MM.1S (cell line): ENCODE data around the gene ARFIP1.
A peak's percentile ranks its signal among the peaks of the same experiment; 100 is the strongest.

Experiments used
- DNase-seq: peaks from one replicate; pipeline ENCODE4 v3.0.0-alpha.2; 2015
- H2AFZ ChIP-seq: fragments of 300-600 bp; sonication (generic); 2 replicates; pipeline ENCODE4 v1.6.0; 2016; ENCODE audit warnings: antibody characterized with exemption, low read length
- H3F3A ChIP-seq: fragments of 300-600 bp; sonication (generic); 2 replicates; pipeline ENCODE4 v1.6.1; 2016; ENCODE audit warnings: mild to moderate bottlenecking, antibody characterized with exemption, low read length, moderate library complexity, mixed read lengths; ENCODE audit not compliant: insufficient read depth
- H3K27ac ChIP-seq: fragments of 300-600 bp; sonication (generic); 2 replicates; pipeline ENCODE4 v1.5.1; 2016; ENCODE audit warnings: mild to moderate bottlenecking, low read length
- H3K27me3 ChIP-seq: fragments of 300-600 bp; sonication (generic); replicated peaks from 2 replicates; pipeline ENCODE4 v1.6.0; 2016; ENCODE audit warnings: low read length; ENCODE audit not compliant: insufficient read depth
- H3K36me3 ChIP-seq: fragments of 300-600 bp; sonication (generic); replicated peaks from 2 replicates; pipeline ENCODE4 v1.6.1; 2016; ENCODE audit warnings: mild to moderate bottlenecking, low read length, mixed read lengths; ENCODE audit not compliant: insufficient read depth
- H3K4me1 ChIP-seq: fragments of 300-600 bp; sonication (generic); 2 replicates; pipeline ENCODE4 v1.6.1; 2016; ENCODE audit warnings: low read length, mixed read lengths
- H3K4me2 ChIP-seq: fragments of 300-600 bp; sonication (generic); 2 replicates; pipeline ENCODE4 v1.6.0; 2016; ENCODE audit warnings: low read depth, low read length
- H3K4me3 ChIP-seq: fragments of 300-600 bp; sonication (generic); 2 replicates; pipeline ENCODE4 v1.5.1; 2016; ENCODE audit warnings: low read length, mixed read lengths
- H3K79me2 ChIP-seq: fragments of 300-600 bp; sonication (generic); 2 replicates; pipeline ENCODE4 v1.6.1; 2016; ENCODE audit warnings: mixed run types, low read length, mixed read lengths
- H3K9ac ChIP-seq: fragments of 300-600 bp; sonication (generic); 2 replicates; pipeline ENCODE4 v1.6.1; 2016; ENCODE audit warnings: low read length, mixed read lengths
- H3K9me2 ChIP-seq: fragments of 300-600 bp; sonication (generic); replicated peaks from 2 replicates; pipeline ENCODE4 v1.6.1; 2016; ENCODE audit warnings: mild to moderate bottlenecking, low read length, mixed read lengths; ENCODE audit not compliant: insufficient read depth
- H3K9me3 ChIP-seq: fragments of 300-600 bp; sonication (generic); replicated peaks from 2 replicates; pipeline ENCODE4 v1.6.1; 2016; ENCODE audit warnings: mild to moderate bottlenecking, low read length, mixed read lengths; ENCODE audit not compliant: insufficient read depth
- H4K20me1 ChIP-seq: fragments of 300-600 bp; sonication (generic); 2 replicates; pipeline ENCODE4 v1.6.1; 2016; ENCODE audit warnings: mild to moderate bottlenecking, low read length, moderate library complexity, mixed read lengths; ENCODE audit not compliant: insufficient read depth
- EZH2 ChIP-seq: fragments of 300-600 bp; sonication (generic); optimal IDR thresholded peaks from 2 replicates; pipeline ENCODE3; 2017; ENCODE audit warnings: low read depth, mild to moderate bottlenecking, antibody characterized with exemption, low read length, mixed read lengths
- EZH2phosphoT487 ChIP-seq: fragments of 300-600 bp; sonication (generic); IDR thresholded peaks from 2 replicates; pipeline ENCODE4 v1.6.1; 2018; ENCODE audit warnings: antibody characterized with exemption, low read length
- TF ChIP-seq, protein P1 (sequence below): fragments of 300-600 bp; sonication (generic); IDR thresholded peaks from 2 replicates; pipeline ENCODE4 v1.5.1; 2016; ENCODE audit warnings: antibody characterized with exemption, low read length, mixed read lengths

The ARFIP1 gene, protein sequence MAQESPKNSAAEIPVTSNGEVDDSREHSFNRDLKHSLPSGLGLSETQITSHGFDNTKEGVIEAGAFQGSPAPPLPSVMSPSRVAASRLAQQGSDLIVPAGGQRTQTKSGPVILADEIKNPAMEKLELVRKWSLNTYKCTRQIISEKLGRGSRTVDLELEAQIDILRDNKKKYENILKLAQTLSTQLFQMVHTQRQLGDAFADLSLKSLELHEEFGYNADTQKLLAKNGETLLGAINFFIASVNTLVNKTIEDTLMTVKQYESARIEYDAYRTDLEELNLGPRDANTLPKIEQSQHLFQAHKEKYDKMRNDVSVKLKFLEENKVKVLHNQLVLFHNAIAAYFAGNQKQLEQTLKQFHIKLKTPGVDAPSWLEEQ

DNA sequence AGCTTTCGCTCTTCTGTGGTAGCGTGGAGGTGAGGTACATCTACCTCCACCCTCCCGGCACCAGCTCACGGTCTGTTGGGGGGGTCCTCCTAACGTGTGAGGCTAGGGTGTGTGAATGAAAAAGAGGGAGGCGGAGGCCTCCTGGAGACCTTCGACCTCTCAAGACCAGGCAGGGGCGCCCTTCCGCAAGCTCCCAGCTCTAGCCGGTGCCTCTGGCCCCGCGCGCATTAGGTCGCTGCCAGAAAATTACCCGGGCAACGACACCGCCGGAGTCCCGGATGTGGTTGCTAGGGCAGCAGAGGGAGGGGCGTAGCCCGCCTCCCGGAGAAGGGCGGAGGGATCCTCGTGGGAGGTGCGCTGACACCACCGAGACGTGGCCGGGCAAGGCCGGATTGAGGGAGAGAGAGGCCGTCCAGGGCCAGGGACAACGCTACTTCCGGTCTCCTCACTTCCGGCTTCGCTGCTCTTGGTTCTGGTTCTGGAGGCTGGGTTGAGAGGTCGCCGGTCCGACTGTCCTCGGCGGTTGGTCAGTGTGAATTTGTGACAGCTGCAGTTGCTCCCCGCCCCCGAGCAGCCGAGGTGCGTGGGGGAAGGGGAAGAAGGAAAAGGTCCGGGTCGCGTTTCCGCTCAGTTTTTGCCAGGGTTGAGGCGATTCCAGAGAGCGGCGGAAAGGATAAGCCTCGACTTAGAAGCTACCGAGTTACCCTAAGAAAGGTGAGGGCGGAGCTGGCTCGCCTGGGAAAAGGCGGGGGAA lies at the start of gene ARFIP1, which contains the start of gene TIGD4:
Gene ARFIP1 (plus strand): TSS at position 442 of the 754 bp plus-strand sequence. CDS start 49,680 bp downstream, outside the sequence.
Gene TIGD4 (minus strand): TSS at position 218 of the 754 bp plus-strand sequence. CDS start 8,726 bp downstream, outside the sequence.
- Histone ChIP-seq H3K4me2 (peak within 1 kb of the TSS; percentile 70), H3F3A (peaks cover 6% of the 10 kb centered on the region; the same call in 1 of the 2 replicates), H2AFZ (peak within 1 kb of the TSS; percentile 96), H3K9me3 (no peaks in the 10 kb centered on the region), H4K20me1 (no peaks in the 10 kb centered on the region), H3K27ac (peak within 1 kb of the TSS; percentile 77), H3K4me1 (peaks cover 28% of the 10 kb centered on the region), H3K36me3 (no peaks in the 10 kb centered on the region), H3K79me2 (peaks cover 49% of the 10 kb centered on the region), H3K4me3 (peak within 1 kb of the TSS; percentile 76), H3K9me2 (no peaks in the 10 kb centered on the region), H3K9ac (peak within 1 kb of the TSS; percentile 75), H3K27me3 (no peaks in the 10 kb centered on the region)
- TF ChIP-seq EZH2phosphoT487, result no peak
- TF ChIP-seq, protein P1, sequence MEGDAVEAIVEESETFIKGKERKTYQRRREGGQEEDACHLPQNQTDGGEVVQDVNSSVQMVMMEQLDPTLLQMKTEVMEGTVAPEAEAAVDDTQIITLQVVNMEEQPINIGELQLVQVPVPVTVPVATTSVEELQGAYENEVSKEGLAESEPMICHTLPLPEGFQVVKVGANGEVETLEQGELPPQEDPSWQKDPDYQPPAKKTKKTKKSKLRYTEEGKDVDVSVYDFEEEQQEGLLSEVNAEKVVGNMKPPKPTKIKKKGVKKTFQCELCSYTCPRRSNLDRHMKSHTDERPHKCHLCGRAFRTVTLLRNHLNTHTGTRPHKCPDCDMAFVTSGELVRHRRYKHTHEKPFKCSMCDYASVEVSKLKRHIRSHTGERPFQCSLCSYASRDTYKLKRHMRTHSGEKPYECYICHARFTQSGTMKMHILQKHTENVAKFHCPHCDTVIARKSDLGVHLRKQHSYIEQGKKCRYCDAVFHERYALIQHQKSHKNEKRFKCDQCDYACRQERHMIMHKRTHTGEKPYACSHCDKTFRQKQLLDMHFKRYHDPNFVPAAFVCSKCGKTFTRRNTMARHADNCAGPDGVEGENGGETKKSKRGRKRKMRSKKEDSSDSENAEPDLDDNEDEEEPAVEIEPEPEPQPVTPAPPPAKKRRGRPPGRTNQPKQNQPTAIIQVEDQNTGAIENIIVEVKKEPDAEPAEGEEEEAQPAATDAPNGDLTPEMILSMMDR, result peak; percentile 46
- DNase-seq, result peak; percentile 97

DNA sequence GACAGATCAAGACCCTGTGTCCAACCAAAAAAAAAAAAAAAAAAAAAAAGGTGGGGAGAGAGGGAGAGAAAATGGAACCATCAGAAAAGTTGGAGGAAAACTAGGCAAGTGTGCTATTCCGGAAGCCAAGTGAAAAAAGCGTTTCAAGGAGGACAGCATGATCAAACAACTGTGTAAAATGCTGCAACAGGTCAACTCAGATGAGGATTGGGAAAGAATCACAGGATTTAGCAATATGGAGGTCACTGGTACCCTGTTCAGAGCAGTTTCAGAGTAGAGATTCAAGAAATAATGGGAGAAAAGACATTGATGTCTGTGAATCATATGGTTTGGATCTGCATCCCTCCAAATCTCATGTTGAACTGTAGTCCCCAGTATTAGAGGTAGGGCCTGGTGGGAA lies 47.8 kb upstream of the ARFIP1 start:
- Histone ChIP-seq H3K27ac (no peak overlapping the region), H3K9ac (no peak overlapping the region), H3K36me3 (no peaks in the 10 kb centered on the region), H3F3A (0 out of 2 replicates have a peak, but pooled peaks cover 5% of the 10 kb centered on the region), H3K4me3 (no peak overlapping the region), H2AFZ (no peak overlapping the region), H3K4me2 (no peak overlapping the region), H3K9me2 (no peaks in the 10 kb centered on the region), H3K79me2 (no peaks in the 10 kb centered on the region), H3K9me3 (no peaks in the 10 kb centered on the region), H4K20me1 (no peaks in the 10 kb centered on the region), H3K27me3 (no peaks in the 10 kb centered on the region), H3K4me1 (peaks cover 13% of the 10 kb centered on the region)
- DNase-seq, result no peak
- TF ChIP-seq EZH2, result no peak
- no peak for TF ChIP-seq EZH2phosphoT487

DNA sequence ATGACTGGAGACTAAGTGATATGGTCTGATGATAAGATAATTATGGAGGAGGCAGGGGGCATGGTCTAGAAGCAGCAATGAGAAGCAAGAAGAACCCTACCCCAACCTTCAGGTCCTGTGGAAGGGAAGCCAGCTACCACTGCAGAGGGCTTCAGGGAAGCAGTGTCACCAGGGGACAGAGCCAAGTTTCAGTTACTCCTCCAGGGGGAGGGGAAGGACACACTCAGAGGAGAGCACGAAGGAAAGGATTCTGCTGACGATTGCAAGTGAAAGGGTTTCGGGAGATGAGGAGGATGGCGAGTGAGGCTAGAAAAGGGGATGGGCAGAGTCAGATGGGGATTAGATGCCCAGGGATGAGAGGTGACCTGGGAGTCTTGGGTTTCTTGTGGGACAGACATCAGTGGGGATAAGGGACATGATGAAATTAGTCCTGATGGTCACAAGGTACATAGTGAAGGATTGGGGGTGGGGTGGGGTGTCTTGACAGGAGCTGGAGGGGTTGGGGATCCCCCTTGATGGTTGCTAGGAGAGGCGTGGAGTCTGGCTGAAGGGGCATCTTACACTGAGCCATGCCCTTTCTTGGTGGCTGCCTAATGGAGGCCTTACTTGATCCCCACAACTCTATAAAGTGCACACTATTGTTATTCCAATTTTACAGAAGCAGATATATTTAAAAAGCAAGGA lies 45.6 kb upstream of the ARFIP1 start:
- H3K27ac ChIP-seq, result no peak overlapping the region
- peak overlapping the region; percentile 19 for H3K4me2 ChIP-seq
- no peak overlapping the region for H3K9ac ChIP-seq
- peaks cover 13% of the 10 kb centered on the region for H3K4me1 ChIP-seq
- H3K79me2 ChIP-seq, result no peaks in the 10 kb centered on the region
- no peak overlapping the region for H2AFZ ChIP-seq
- 0 out of 2 replicates have a peak, but pooled peaks cover 5% of the 10 kb centered on the region for H3F3A ChIP-seq
- no peaks in the 10 kb centered on the region for H3K9me2 ChIP-seq
- no peak overlapping the region for H3K4me3 ChIP-seq
- no peaks in the 10 kb centered on the region for H3K9me3 ChIP-seq
- H3K27me3 ChIP-seq, result no peaks in the 10 kb centered on the region
- DNase-seq, result peak; percentile 62
- no peak for TF ChIP-seq EZH2
- TF ChIP-seq EZH2phosphoT487, result no peak
- TF ChIP-seq, protein P1, result no peak
- H3K36me3 ChIP-seq, result no peaks in the 10 kb centered on the region
- no peaks in the 10 kb centered on the region for H4K20me1 ChIP-seq
